Neural progenitor cell (in vitro differentiated cells): ENCODE results near the gene FBXL17. TPM values are rescaled to one million over a fixed set of nuclear protein-coding genes. Genes with fewer than 3 reads are reported as not detected.

Experiments used
- DNase-seq: peaks from one replicate; pipeline ENCODE4 v3.0.0-alpha.2; 2016; ENCODE audit warnings: low spot score
- H2AFZ ChIP-seq: fragments of 200-600 bp; sonication (generic); replicated peaks from 2 replicates; pipeline ENCODE4 v1.6.1; 2016; ENCODE audit warnings: antibody characterized with exemption
- H3F3A ChIP-seq: fragments of 200-600 bp; sonication (generic); 2 replicates; pipeline ENCODE4 v1.6.1; 2016; ENCODE audit warnings: antibody characterized with exemption, low read depth
- H3K27ac ChIP-seq: fragments of 200-600 bp; sonication (generic); 2 replicates; pipeline ENCODE4 v1.5.1; 2016; ENCODE audit warnings: mild to moderate bottlenecking
- H3K27me3 ChIP-seq: fragments of 200-600 bp; sonication (generic); 2 replicates; pipeline ENCODE4 v1.6.1; 2016; ENCODE audit warnings: mild to moderate bottlenecking, moderate library complexity
- H3K36me3 ChIP-seq: fragments of 200-600 bp; sonication (generic); 2 replicates; pipeline ENCODE4 v1.5.1; 2016
- H3K4me1 ChIP-seq: fragments of 200-600 bp; sonication (generic); 2 replicates; pipeline ENCODE4 v1.6.1; 2016; ENCODE audit warnings: mixed run types
- H3K4me2 ChIP-seq: fragments of 200-600 bp; sonication (generic); 2 replicates; pipeline ENCODE4 v1.6.1; 2016
- H3K4me3 ChIP-seq: fragments of 200-600 bp; sonication (generic); 2 replicates; pipeline ENCODE4 v1.5.1; 2016
- H3K79me2 ChIP-seq: fragments of 200-600 bp; sonication (generic); 2 replicates; pipeline ENCODE4 v1.6.1; 2016; ENCODE audit warnings: low read depth
- H3K9ac ChIP-seq: fragments of 200-600 bp; sonication (generic); 2 replicates; pipeline ENCODE4 v1.6.1; 2016
- H3K9me3 ChIP-seq: fragments of 200-600 bp; sonication (generic); 2 replicates; pipeline ENCODE4 v1.5.1; 2016; ENCODE audit warnings: low read depth
- H4K20me1 ChIP-seq: fragments of 200-600 bp; sonication (generic); 2 replicates; pipeline ENCODE4 v1.6.1; 2016; ENCODE audit warnings: low read depth
- H3K27ac Mint-ChIP-seq: 3 replicates; pipeline ENCODE4 v1.8.0; 2021; ENCODE audit warnings: mixed read lengths
- H3K27me3 Mint-ChIP-seq: 2 replicates; pipeline ENCODE4 v1.8.0; 2022; ENCODE audit warnings: low read depth, mild to moderate bottlenecking, inconsistent platforms, moderate library complexity, mixed read lengths; ENCODE audit not compliant: insufficient read depth
- H3K36me3 Mint-ChIP-seq: 3 replicates; pipeline ENCODE4 v1.8.0; 2021; ENCODE audit warnings: mixed read lengths
- H3K4me1 Mint-ChIP-seq: 3 replicates; pipeline ENCODE4 v1.8.0; 2021; ENCODE audit warnings: mixed read lengths
- H3K4me3 Mint-ChIP-seq: 3 replicates; pipeline ENCODE4 v1.8.0; 2021; ENCODE audit warnings: mild to moderate bottlenecking, moderate library complexity, mixed read lengths
- H3K9me3 Mint-ChIP-seq: 3 replicates; pipeline ENCODE4 v1.8.0; 2020; ENCODE audit warnings: mixed read lengths
- CTCF ChIP-seq: fragments of 200-600 bp; sonication (generic); IDR thresholded peaks from 2 replicates; pipeline ENCODE4 v1.5.1; 2017; ENCODE audit warnings: antibody characterized with exemption, mild to moderate bottlenecking
- EZH2 ChIP-seq: fragments of 200-600 bp; sonication (generic); IDR thresholded peaks from 2 replicates; pipeline ENCODE4 v1.6.1; 2017; ENCODE audit warnings: antibody characterized with exemption, mild to moderate bottlenecking, moderate library complexity
- EZH2phosphoT487 ChIP-seq: fragments of 200-600 bp; sonication (generic); IDR thresholded peaks from 2 replicates; pipeline ENCODE4 v1.6.1; 2017; ENCODE audit warnings: antibody characterized with exemption
- total RNA-seq: library from RNA; depleted of rRNA; stranded (reverse); fragments of >200 nt; gene quantifications from 2 replicates; pipeline ENCODE4 v1.2.3, GENCODE V29; 2015; ENCODE audit warnings: low replicate concordance

FBXL17 gene
- total RNA-seq, 1 donor from 2014 or later, result 7.6 TPM

GRCh38 chr5:107873877-107874276 is 508.0 kb downstream of the FBXL17 start:
- peak overlapping the region; percentile 44 for H2AFZ ChIP-seq
- H4K20me1 ChIP-seq, result no peaks in the 10 kb centered on the region
- no peak overlapping the region for H3K9ac ChIP-seq
- H3K27me3 ChIP-seq, result no peaks in the 10 kb centered on the region
- H3K36me3 ChIP-seq, result no peaks in the 10 kb centered on the region
- no peaks in the 10 kb centered on the region for H3K9me3 Mint-ChIP-seq
- no peaks in the 10 kb centered on the region for H3K36me3 Mint-ChIP-seq
- H3K4me3 ChIP-seq, result no peak overlapping the region
- H3K9me3 ChIP-seq, result no peaks in the 10 kb centered on the region
- H3K27ac Mint-ChIP-seq, result no peak overlapping the region
- no peak overlapping the region for H3K4me3 Mint-ChIP-seq
- TF ChIP-seq CTCF (no peak), EZH2phosphoT487 (no peak), EZH2 (no peak)
- H3F3A ChIP-seq, result peaks cover 22% of the 10 kb centered on the region
- no peaks in the 10 kb centered on the region for H3K79me2 ChIP-seq
- peaks cover 2% of the 10 kb centered on the region for H3K27me3 Mint-ChIP-seq
- DNase-seq, result no peak
- H3K4me1 Mint-ChIP-seq, result peaks cover 80% of the 10 kb centered on the region
- no peak overlapping the region for H3K27ac ChIP-seq
- H3K4me2 ChIP-seq, result no peak overlapping the region
- H3K4me1 ChIP-seq, result peaks cover 44% of the 10 kb centered on the region

- Mint-ChIP-seq H3K4me3 (no peak overlapping the region), H3K4me1 (peaks cover 54% of the 10 kb centered on the region), H3K27me3 (peaks cover 2% of the 10 kb centered on the region), H3K9me3 (peaks cover 1% of the 10 kb centered on the region), H3K36me3 (no peaks in the 10 kb centered on the region), H3K27ac (no peak overlapping the region)
- H3K27me3 ChIP-seq, result no peaks in the 10 kb centered on the region
- H3K36me3 ChIP-seq, result no peaks in the 10 kb centered on the region
- peaks cover 1% of the 10 kb centered on the region for H3F3A ChIP-seq
- no peak overlapping the region for H3K4me2 ChIP-seq
- H2AFZ ChIP-seq, result no peak overlapping the region
- no peaks in the 10 kb centered on the region for H3K9me3 ChIP-seq
- H3K27ac ChIP-seq, result no peak overlapping the region
- no peak for DNase-seq
- H3K4me3 ChIP-seq, result no peak overlapping the region
- peaks cover 16% of the 10 kb centered on the region for H3K4me1 ChIP-seq
- H4K20me1 ChIP-seq, result no peaks in the 10 kb centered on the region
- no peak overlapping the region for H3K9ac ChIP-seq
- no peaks in the 10 kb centered on the region for H3K79me2 ChIP-seq
- no peak for TF ChIP-seq EZH2
These were observed 510.9 kb downstream of the FBXL17 start for GRCh38 chr5:107871023-107871422.

GRCh38 chr5:107869438-107870115 is 512.3 kb downstream of the FBXL17 start:
- no peak for DNase-seq
- Histone ChIP-seq H3K4me3 (no peak overlapping the region), H3K4me1 (peaks cover 6% of the 10 kb centered on the region), H4K20me1 (no peaks in the 10 kb centered on the region), H2AFZ (no peak overlapping the region), H3F3A (no peaks in the 10 kb centered on the region), H3K9me3 (no peaks in the 10 kb centered on the region), H3K27ac (no peak overlapping the region), H3K27me3 (no peaks in the 10 kb centered on the region), H3K4me2 (no peak overlapping the region), H3K36me3 (no peaks in the 10 kb centered on the region), H3K79me2 (no peaks in the 10 kb centered on the region), H3K9ac (no peak overlapping the region)
- H3K4me3 Mint-ChIP-seq, result no peak overlapping the region
- TF ChIP-seq CTCF (no peak), EZH2 (no peak), EZH2phosphoT487 (no peak)
- H3K27ac Mint-ChIP-seq, result peak overlapping the region; percentile 19
- peaks cover 2% of the 10 kb centered on the region for H3K27me3 Mint-ChIP-seq
- H3K9me3 Mint-ChIP-seq, result peaks cover 1% of the 10 kb centered on the region
- H3K36me3 Mint-ChIP-seq, result no peaks in the 10 kb centered on the region
- H3K4me1 Mint-ChIP-seq, result peaks cover 43% of the 10 kb centered on the region

DNA sequence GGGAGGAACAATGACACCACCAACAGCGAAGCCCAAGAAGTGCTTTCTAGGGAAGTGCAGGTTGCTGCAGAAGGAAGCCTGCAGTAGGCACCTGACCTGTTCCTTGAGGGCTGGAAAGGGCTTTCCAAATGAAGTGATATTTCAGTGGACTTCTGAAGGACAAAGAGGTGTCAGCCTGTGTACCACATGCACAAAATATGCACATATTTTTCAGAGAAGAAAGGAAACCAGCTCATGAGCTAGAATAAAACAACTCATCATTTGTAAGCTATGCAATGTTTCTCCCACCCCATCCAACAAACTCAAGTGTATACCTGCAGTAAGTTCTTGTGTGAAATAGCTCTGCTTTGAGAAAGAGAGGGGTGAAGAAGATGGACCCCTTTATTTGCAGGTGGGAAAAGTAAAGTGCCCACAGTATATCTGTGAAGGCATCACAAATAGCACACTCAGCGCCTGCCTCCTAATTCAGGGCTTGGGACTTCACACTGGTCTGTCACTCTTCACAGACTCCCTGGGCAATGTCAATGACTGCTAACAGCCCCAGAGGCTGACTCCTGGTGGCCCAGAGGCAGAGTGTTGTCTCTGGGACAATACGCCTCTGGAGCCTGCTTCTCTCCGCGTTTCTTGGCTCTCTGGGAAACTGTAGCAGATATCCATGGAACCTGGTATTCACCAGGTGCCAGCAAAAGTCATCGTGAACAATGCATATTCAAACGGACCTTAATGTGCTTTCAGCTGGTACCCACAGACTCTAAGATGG is 513.1 kb downstream of the FBXL17 start:
- H3K36me3 Mint-ChIP-seq, result no peaks in the 10 kb centered on the region
- Histone ChIP-seq H4K20me1 (no peaks in the 10 kb centered on the region), H3K79me2 (no peaks in the 10 kb centered on the region), H3K27me3 (no peaks in the 10 kb centered on the region), H3K27ac (no peak overlapping the region), H3K9ac (no peak overlapping the region), H3F3A (no peaks in the 10 kb centered on the region), H3K4me3 (no peak overlapping the region), H3K4me2 (no peak overlapping the region), H3K4me1 (peaks cover 1% of the 10 kb centered on the region), H2AFZ (no peak overlapping the region), H3K36me3 (no peaks in the 10 kb centered on the region), H3K9me3 (no peaks in the 10 kb centered on the region)
- DNase-seq, result no peak
- TF ChIP-seq CTCF (no peak), EZH2phosphoT487 (no peak), EZH2 (no peak)
- no peak overlapping the region for H3K4me3 Mint-ChIP-seq
- H3K27ac Mint-ChIP-seq, result peak overlapping the region; percentile 25
- peaks cover 36% of the 10 kb centered on the region for H3K4me1 Mint-ChIP-seq
- H3K9me3 Mint-ChIP-seq, result peaks cover 1% of the 10 kb centered on the region
- H3K27me3 Mint-ChIP-seq, result peaks cover 2% of the 10 kb centered on the region
